K562 (cell line): Measurements from ENCODE around the gene TRIM4. TPM values are rescaled to one million over a fixed set of nuclear protein-coding genes. Genes with fewer than 3 reads are reported as not detected.

Source experiments
- AFF1 ChIP-seq, 2 experiments: fragments of 450-650 bp; IDR thresholded peaks; 2 replicates each; pipeline ENCODE4 v1.6.1; 2018; ENCODE audit warnings: mild to moderate bottlenecking in 2 of 2, low read depth in 1 of 2; ENCODE audit not compliant: partially characterized antibody in 2 of 2
- GTF2F1 ChIP-seq: IDR thresholded peaks from 2 replicates; pipeline ENCODE4 v1.6.1; 2011; ENCODE audit warnings: low read depth, low read length, improper control_type of control experiment
- HDAC8 ChIP-seq: fragments of 450-650 bp; IDR thresholded peaks from 2 replicates; pipeline ENCODE4 v1.6.1; 2016; ENCODE audit warnings: mild to moderate bottlenecking, missing genetic modification characterization, moderate library complexity, missing compliant biosample characterization
- ILF3 ChIP-seq: fragments of 450-650 bp; IDR thresholded peaks from 2 replicates; pipeline ENCODE4 v1.6.1; 2018; ENCODE audit warnings: antibody characterized with exemption, mild to moderate bottlenecking, moderate library complexity, borderline replicate concordance
- MGA ChIP-seq: fragments of 450-650 bp; IDR thresholded peaks from 2 replicates; pipeline ENCODE4 v1.6.1; 2016; ENCODE audit warnings: mild to moderate bottlenecking, moderate library complexity
- MTA2 ChIP-seq: fragments of 450-650 bp; IDR thresholded peaks from 2 replicates; pipeline ENCODE4 v1.6.1; 2016; ENCODE audit warnings: low read depth
- SMARCC2 ChIP-seq: fragments of 450-650 bp; IDR thresholded peaks from 2 replicates; pipeline ENCODE4 v1.6.1; 2017; ENCODE audit warnings: antibody characterized with exemption, moderate library complexity, mild to moderate bottlenecking, low read depth
- SREBF1 ChIP-seq: fragments of 150-350 bp; IDR thresholded peaks from 2 replicates; pipeline ENCODE4 v1.6.1; 2014; ENCODE audit warnings: antibody characterized with exemption, low read depth, low read length, borderline replicate concordance
- TAF7 ChIP-seq: fragments of 450-650 bp; IDR thresholded peaks from 2 replicates; pipeline ENCODE4 v1.6.1; 2016; ENCODE audit warnings: missing genetic modification characterization, missing compliant biosample characterization
- ZBTB1 ChIP-seq: sonication (generic); formaldehyde crosslinking; IDR thresholded peaks from 2 replicates; pipeline ENCODE4 v1.8.1; 2023; ENCODE audit warnings: missing genetic modification reagents, low read depth, mild to moderate bottlenecking, borderline replicate concordance
- ZNF121 ChIP-seq: sonication (generic); formaldehyde crosslinking; conservative IDR thresholded peaks from 2 replicates; pipeline ENCODE4 v1.8.0; 2022; ENCODE audit warnings: missing genetic modification reagents
- ZNF263 ChIP-seq: sonication (generic); formaldehyde crosslinking; IDR thresholded peaks from 2 replicates; pipeline ENCODE4 v1.8.0; 2022; ENCODE audit warnings: mild to moderate bottlenecking, missing genetic modification reagents, borderline replicate concordance
- polyA plus RNA-seq, 8 experiments: library from polyadenylated mRNA; depleted of rRNA in 4 of 8; stranded (reverse) in 5 of 8; unstranded in 3 of 8; fragments of >200 nt; fragmentation: Nextera tagmentation in 2 of 8; fragmentation: Illumina TruSeq in 1 of 8; extraction: Ambion mirVana in 2 of 8; extraction: Trizol in 1 of 8; gene quantifications; 2 replicates each; pipeline versions ENCODE4 v1.2.1 to v1.2.3, GENCODE V29; 2011 to 2014; ENCODE audit warnings: inconsistent platforms in 1 of 8, missing spikeins in 1 of 8
- total RNA-seq, 7 experiments: library from RNA; depleted of rRNA in 6 of 7; stranded (reverse); fragments of >200 nt in 6 of 7; fragmentation: Illumina TruSeq in 2 of 7; extraction: Trizol in 2 of 7; gene quantifications; 2 replicates each; pipeline versions ENCODE4 v1.2.1 to v1.2.3, GENCODE V29; 2011 to 2021; ENCODE audit warnings: low replicate concordance in 1 of 7

The TRIM4 gene
- total and polyA plus RNA-seq, 9 of the 15 experiments (the other 6 are each of a cell fraction or from before 2014, with no cell fraction given) = 6.2 to 28.3 (median 22.4) TPM

GRCh38 chr7:99928994-99929729 lies 9.8 kb upstream of the TRIM4 start, which contains the start of gene GJC3 (continued):
- TF ChIP-seq MGA (0 out of 2 replicates have a peak, but pooled peaks have one; percentile 15), GTF2F1 (no peak), AFF1 (IDR thresholded peaks at IDR 0.05; ENCODE audit: low read depth in 1 of 2, partially characterized antibody in 2 of 2) (no peak), MTA2 (no peak), TAF7 (tag) (no peak), ZBTB1 (CRISPR knock-in tag) (no peak), HDAC8 (0 out of 2 replicates have a peak, but pooled peaks have one; percentile 29), ZNF121 (no peak), SREBF1 (no peak), ILF3 (no peak), ZNF263 (no peak), SMARCC2 (no peak)
